Endothelial cell of umbilical vein (primary cell): ENCODE results near the gene C12orf42. TPM values are rescaled to one million over a fixed set of nuclear protein-coding genes. Genes with fewer than 3 reads are reported as not detected.

Experiments
- BruUV-seq: library from RNA; stranded (reverse); fragments of 400-500 nt; replicated peaks from 2 replicates; lab custom pipeline; 2021; lab: Mats Ljungman, UMichigan
- CTCF ChIA-PET: fragments of 300-600, 350-600 bp; sonication (Branson Sonifier 250); formaldehyde crosslinking; loops from one replicate; lab custom pipeline; 2021; ENCODE audit warnings: antibody characterized with exemption, inconsistent platforms; lab: Charles Lee
- POLR2A ChIA-PET: fragments of 300-600, 350-600 bp; sonication (Branson Sonifier 250); formaldehyde crosslinking; loops from one replicate; lab custom pipeline; 2021; ENCODE audit warnings: antibody characterized with exemption, inconsistent platforms; lab: Charles Lee
- DNase-seq: peaks from one replicate; pipeline ENCODE4 v3.0.0-alpha.2; 2011; ENCODE audit warnings: low read depth, low spot score
- FAIRE-seq: peaks from 2 replicates; lab custom pipeline; 2011; peaks lifted over from hg19 to GRCh38; lab: Jason Lieb, UNC
- H2AFZ ChIP-seq: 2 replicates; pipeline ENCODE4 v1.6.0; 2012; ENCODE audit warnings: low read depth, low read length, control low read depth, inconsistent platforms
- H3K27ac ChIP-seq: 2 replicates; pipeline ENCODE4 v1.5.1; 2011; ENCODE audit warnings: low read depth, mild to moderate bottlenecking, control low read depth, low read length, moderate library complexity; ENCODE audit not compliant: insufficient read depth
- H3K27me3 ChIP-seq, 2 experiments: 2 replicates each; pipeline versions ENCODE4 v1.6.0 to v1.6.1; 2011; ENCODE audit warnings: low read length in 2 of 2, mixed read lengths in 1 of 2; ENCODE audit not compliant: control insufficient read depth in 2 of 2, insufficient read depth in 2 of 2
- H3K36me3 ChIP-seq, 2 experiments: 2 replicates in 1 of 2; 3 replicates in 1 of 2; pipeline ENCODE4 v1.5.1; 2011; ENCODE audit warnings: low read length in 2 of 2, mild to moderate bottlenecking in 1 of 2, moderate library complexity in 1 of 2; ENCODE audit not compliant: control insufficient read depth in 2 of 2, insufficient read depth in 2 of 2; ENCODE audit errors: extremely low read depth in 1 of 2
- H3K4me1 ChIP-seq: 3 replicates; pipeline ENCODE4 v1.5.1; 2011; ENCODE audit warnings: mild to moderate bottlenecking, low read length; ENCODE audit not compliant: control insufficient read depth, insufficient read depth; ENCODE audit errors: extremely low read depth
- H3K4me2 ChIP-seq: 2 replicates; pipeline ENCODE4 v1.6.1; 2011; ENCODE audit warnings: low read length, control low read depth, mixed read lengths; ENCODE audit not compliant: insufficient read depth
- H3K4me3 ChIP-seq, 3 experiments: fragments of 200-600 bp in 1 of 3; sonication (generic), shearing (Covaris generic) in 1 of 3; replicated peaks in 1 of 3; 2 replicates each; pipeline ENCODE4 v1.5.1; 2011 to 2016; ENCODE audit warnings: control low read depth in 3 of 3, low read length in 3 of 3, mild to moderate bottlenecking in 2 of 3, inconsistent platforms in 1 of 3, low read depth in 1 of 3, moderate library complexity in 1 of 3; ENCODE audit not compliant: insufficient read depth in 1 of 3
- H3K79me2 ChIP-seq: 2 replicates; pipeline ENCODE4 v1.6.0; 2012; ENCODE audit warnings: low read length, inconsistent platforms; ENCODE audit not compliant: control insufficient read depth, insufficient read depth
- H3K9ac ChIP-seq: replicated peaks from 2 replicates; pipeline ENCODE3; 2011; ENCODE audit warnings: low read length, control low read depth; ENCODE audit not compliant: insufficient read depth; ENCODE audit errors: extremely low read depth
- H3K9me1 ChIP-seq: replicated peaks from 3 replicates; pipeline ENCODE4 v1.6.0; 2011; ENCODE audit warnings: mild to moderate bottlenecking, low read length; ENCODE audit not compliant: control insufficient read depth, insufficient read depth; ENCODE audit errors: extremely low read depth
- H3K9me3 ChIP-seq: replicated peaks from 2 replicates; pipeline ENCODE4 v1.5.1; 2012; ENCODE audit warnings: low read length, inconsistent platforms; ENCODE audit not compliant: control insufficient read depth, insufficient read depth
- H4K20me1 ChIP-seq: replicated peaks from 2 replicates; pipeline ENCODE3; 2011; ENCODE audit warnings: mild to moderate bottlenecking, low read length; ENCODE audit not compliant: control insufficient read depth, insufficient read depth; ENCODE audit errors: extremely low read depth
- CTCF ChIP-seq, 2 donors: IDR thresholded peaks; 1 replicate in 1 of 2; 2 replicates in 1 of 2; pipeline ENCODE4 v1.5.1; 2011; ENCODE audit warnings: low read length in 2 of 2, mild to moderate bottlenecking in 2 of 2, moderate library complexity in 2 of 2, control low read depth in 1 of 2, inconsistent platforms in 1 of 2, low read depth in 1 of 2; ENCODE audit not compliant: insufficient read depth in 1 of 2; ENCODE audit errors: extremely low read depth in 1 of 2
- EZH2 ChIP-seq: IDR thresholded peaks from 2 replicates; pipeline ENCODE4 v1.6.1; 2012; ENCODE audit warnings: borderline replicate concordance, low read depth, mild to moderate bottlenecking, moderate library complexity, low read length, inconsistent platforms; ENCODE audit not compliant: severe bottlenecking
- FOS ChIP-seq: IDR thresholded peaks from 2 replicates; pipeline ENCODE4 v1.6.1; 2011; ENCODE audit warnings: mild to moderate bottlenecking, low read length, moderate library complexity, borderline replicate concordance; ENCODE audit not compliant: insufficient read depth
- GATA2 ChIP-seq: IDR thresholded peaks from 2 replicates; pipeline ENCODE4 v1.7.0; 2011; ENCODE audit warnings: low read depth, mild to moderate bottlenecking, moderate library complexity, mixed read lengths, low read length; ENCODE audit not compliant: insufficient read length, insufficient read depth
- JUN ChIP-seq: IDR thresholded peaks from 2 replicates; pipeline ENCODE4 v1.6.1; 2011; ENCODE audit warnings: borderline replicate concordance, low read depth; ENCODE audit not compliant: insufficient read length, insufficient read depth
- MAX ChIP-seq: IDR thresholded peaks from 2 replicates; pipeline ENCODE4 v1.6.1; 2011; ENCODE audit not compliant: insufficient read depth, insufficient read length
- MYC ChIP-seq: IDR thresholded peaks from one replicate; pipeline ENCODE4 v1.6.1; 2011; ENCODE audit warnings: mild to moderate bottlenecking, low read depth, low read length
- POLR2A ChIP-seq: IDR thresholded peaks from 2 replicates; pipeline ENCODE4 v1.6.1; 2012; ENCODE audit warnings: low read depth, mild to moderate bottlenecking, control low read depth, low read length
- POLR2AphosphoS5 ChIP-seq: IDR thresholded peaks from 2 replicates; pipeline ENCODE4 v1.6.1; 2012; ENCODE audit warnings: low read depth, mild to moderate bottlenecking, control low read depth, low read length, moderate library complexity; ENCODE audit not compliant: insufficient read depth
- dilution Hi-C: fragments of 300-500 bp; cut with MboI; formaldehyde crosslinking; loops from one replicate; pipeline ENCODE4 v1.15.0; 2019; ENCODE audit warnings: low sequenced_read_pairs; ENCODE audit not compliant: extremely low pct_ligation_motif_present
- intact Hi-C: fragments of 100-400 bp; cut with micrococcal nuclease; formaldehyde crosslinking; loops from one replicate; pipeline ENCODE4 v1.10.0; 2022
- polyA plus RNA-seq, 4 experiments: library from polyadenylated mRNA; depleted of rRNA in 3 of 4; stranded (reverse) in 3 of 4; unstranded in 1 of 4; fragments of >200 nt; gene quantifications; 2 replicates each; pipeline versions ENCODE4 v1.2.1 to v1.2.3, GENCODE V29; 2011 to 2012; ENCODE audit warnings: missing spikeins in 1 of 4
- total RNA-seq: library from RNA; stranded (reverse); gene quantifications from 2 replicates; pipeline ENCODE4 v1.2.3, GENCODE V29; 2021

C12orf42 gene
- total and polyA plus RNA-seq, 2 donors (not counting 3 experiments of a cell fraction or from before 2014, with no cell fraction given) = not detected

GRCh38 chr12:103387385-103387784, 108.4 kb downstream of the C12orf42 start:
- Histone ChIP-seq H3K79me2 (no peaks in the 10 kb centered on the region), H3K27ac (no peak overlapping the region), H2AFZ (no peak overlapping the region), H3K9me1 (no peaks in the 10 kb centered on the region), H3K36me3 (no peaks in the 10 kb centered on the region), H3K27me3 (no peaks in the 10 kb centered on the region), H3K9me3 (peaks cover 8% of the 10 kb centered on the region), H3K4me2 (no peak overlapping the region), H3K9ac (no peak overlapping the region), H4K20me1 (no peaks in the 10 kb centered on the region), H3K4me3 (no peak overlapping the region), H3K4me1 (no peaks in the 10 kb centered on the region)
- no peak for TF ChIP-seq MAX
- CTCF ChIA-PET = no interaction called here
- no TSS peak for BruUV-seq
- DNase-seq (no peak), FAIRE-seq (no peak)
- dilution Hi-C loops (no loop called here), intact Hi-C loops (no loop called here)
- POLR2A ChIA-PET = no interaction called here

GRCh38 chr12:103386451-103386850, 109.3 kb downstream of the C12orf42 start:
- dilution Hi-C loops (no loop called here), intact Hi-C loops (no loop called here)
- TF ChIP-seq POLR2A = no peak
- TF ChIP-seq JUN = no peak
- TF ChIP-seq MYC = no peak
- no peak for TF ChIP-seq CTCF (IDR thresholded peaks at IDR 0.05; ENCODE audit: extremely low read depth in 1 of 2, insufficient read depth in 1 of 2, low read depth in 1 of 2, low read length in 2 of 2)
- no peak for TF ChIP-seq EZH2
- TF ChIP-seq FOS = no peak
- no peak for TF ChIP-seq GATA2
- TF ChIP-seq MAX = no peak
- no peak for TF ChIP-seq POLR2AphosphoS5
- Histone ChIP-seq H3K4me3 (no peak overlapping the region), H4K20me1 (no peaks in the 10 kb centered on the region), H3K36me3 (no peaks in the 10 kb centered on the region), H3K79me2 (no peaks in the 10 kb centered on the region), H3K27ac (no peak overlapping the region), H3K9me1 (no peaks in the 10 kb centered on the region), H3K9ac (no peak overlapping the region), H3K4me2 (no peak overlapping the region), H3K27me3 (no peaks in the 10 kb centered on the region), H3K4me1 (no peaks in the 10 kb centered on the region), H2AFZ (no peak overlapping the region), H3K9me3 (peaks cover 8% of the 10 kb centered on the region)
- CTCF ChIA-PET = no interaction called here
- no TSS peak for BruUV-seq
- FAIRE-seq (no peak), DNase-seq (no peak)
- POLR2A ChIA-PET = no interaction called here
